ENCODE data around the gene SMPX. TPM values are rescaled to one million over a fixed set of nuclear protein-coding genes. Genes with fewer than 3 reads are reported as not detected.

SMPX gene
- polyA plus RNA-seq, 2 of the 4 experiments (the other 2 are of a cell fraction), result 0.13 to 0.23 TPM

DNA sequence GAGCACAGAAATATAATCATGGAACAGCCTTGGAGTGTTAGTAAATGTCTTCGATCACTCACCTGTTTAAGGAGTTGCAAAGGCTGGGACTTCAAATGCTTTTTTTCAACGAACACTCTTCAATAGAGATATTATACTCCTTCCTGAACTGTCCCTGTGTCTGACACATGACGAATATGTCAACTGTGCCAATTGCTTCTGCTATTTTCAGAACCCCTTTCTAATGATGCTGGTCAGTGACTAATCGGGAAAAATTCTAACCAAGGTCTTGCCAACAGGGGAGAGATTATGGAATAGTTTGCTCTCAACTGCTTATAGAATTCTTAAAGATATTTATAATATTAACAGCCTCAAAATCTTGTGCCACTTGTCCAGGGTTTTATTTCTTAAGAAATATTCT is 91.2 kb downstream of the SMPX start:
- H3K27ac ChIP-seq, result no peak overlapping the region
- no peaks in the 10 kb centered on the region for H3K4me1 ChIP-seq
- no peak overlapping the region for H3K4me2 ChIP-seq
- H3K9me3 ChIP-seq, result no peaks in the 10 kb centered on the region
- TF ChIP-seq RCOR1 (IDR thresholded peaks at IDR 0.05; ENCODE audit: low read depth, low read length) (no peak), HDAC2 (IDR thresholded peaks at IDR 0.05) (no peak), JUN (IDR thresholded peaks at IDR 0.05) (no peak), HEYL (CRISPR knock-in tag; IDR thresholded peaks at IDR 0.05) (no peak), EHMT2 (IDR thresholded peaks at IDR 0.05; ENCODE audit: low read depth) (no peak), HMGXB4 (CRISPR knock-in tag; IDR thresholded peaks at IDR 0.05; ENCODE audit: borderline replicate concordance) (no peak), RAD21 (conservative IDR thresholded peaks at IDR 0.05 in 1 of 2, IDR thresholded peaks at IDR 0.05 in 1 of 2) (no peak), PHF8 (IDR thresholded peaks at IDR 0.05; ENCODE audit: borderline replicate concordance, low read depth) (no peak), NR3C1 (IDR thresholded peaks at IDR 0.05) (no peak), ZFP36 (IDR thresholded peaks at IDR 0.05; ENCODE audit: borderline replicate concordance, partially characterized antibody) (no peak), EP300 (IDR thresholded peaks at IDR 0.05) (no peak), SMC3 (IDR thresholded peaks at IDR 0.05) (no peak), CTCF (IDR thresholded peaks at IDR 0.05) (no peak)
- TF ChIP-seq, protein P1, sequence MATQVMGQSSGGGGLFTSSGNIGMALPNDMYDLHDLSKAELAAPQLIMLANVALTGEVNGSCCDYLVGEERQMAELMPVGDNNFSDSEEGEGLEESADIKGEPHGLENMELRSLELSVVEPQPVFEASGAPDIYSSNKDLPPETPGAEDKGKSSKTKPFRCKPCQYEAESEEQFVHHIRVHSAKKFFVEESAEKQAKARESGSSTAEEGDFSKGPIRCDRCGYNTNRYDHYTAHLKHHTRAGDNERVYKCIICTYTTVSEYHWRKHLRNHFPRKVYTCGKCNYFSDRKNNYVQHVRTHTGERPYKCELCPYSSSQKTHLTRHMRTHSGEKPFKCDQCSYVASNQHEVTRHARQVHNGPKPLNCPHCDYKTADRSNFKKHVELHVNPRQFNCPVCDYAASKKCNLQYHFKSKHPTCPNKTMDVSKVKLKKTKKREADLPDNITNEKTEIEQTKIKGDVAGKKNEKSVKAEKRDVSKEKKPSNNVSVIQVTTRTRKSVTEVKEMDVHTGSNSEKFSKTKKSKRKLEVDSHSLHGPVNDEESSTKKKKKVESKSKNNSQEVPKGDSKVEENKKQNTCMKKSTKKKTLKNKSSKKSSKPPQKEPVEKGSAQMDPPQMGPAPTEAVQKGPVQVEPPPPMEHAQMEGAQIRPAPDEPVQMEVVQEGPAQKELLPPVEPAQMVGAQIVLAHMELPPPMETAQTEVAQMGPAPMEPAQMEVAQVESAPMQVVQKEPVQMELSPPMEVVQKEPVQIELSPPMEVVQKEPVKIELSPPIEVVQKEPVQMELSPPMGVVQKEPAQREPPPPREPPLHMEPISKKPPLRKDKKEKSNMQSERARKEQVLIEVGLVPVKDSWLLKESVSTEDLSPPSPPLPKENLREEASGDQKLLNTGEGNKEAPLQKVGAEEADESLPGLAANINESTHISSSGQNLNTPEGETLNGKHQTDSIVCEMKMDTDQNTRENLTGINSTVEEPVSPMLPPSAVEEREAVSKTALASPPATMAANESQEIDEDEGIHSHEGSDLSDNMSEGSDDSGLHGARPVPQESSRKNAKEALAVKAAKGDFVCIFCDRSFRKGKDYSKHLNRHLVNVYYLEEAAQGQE (IDR thresholded peaks at IDR 0.05), result no peak
- TF ChIP-seq, protein P2, sequence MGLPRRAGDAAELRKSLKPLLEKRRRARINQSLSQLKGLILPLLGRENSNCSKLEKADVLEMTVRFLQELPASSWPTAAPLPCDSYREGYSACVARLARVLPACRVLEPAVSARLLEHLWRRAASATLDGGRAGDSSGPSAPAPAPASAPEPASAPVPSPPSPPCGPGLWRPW (IDR thresholded peaks at IDR 0.05), result no peak
- FAIRE-seq (no peak), DNase-seq (ENCODE audit: low read depth in 1 of 2, low spot score in 1 of 2) (no peak), ATAC-seq (no peak)
- CTCF ChIA-PET, result no interaction called here
- H3K4me3 ChIP-seq, result no peak overlapping the region
- WGBS (ENCODE audit: missing lambda C conversion rate), result 27% methylated on average over 4 of the region's 4 CpGs
- POLR2A ChIA-PET, result no interaction called here

- no peak overlapping the region for H3K4me2 ChIP-seq
- ChIA-PET CTCF (no interaction called here), POLR2A (no interaction called here)
- ATAC-seq (no peak), DNase-seq (ENCODE audit: low read depth in 1 of 2, low spot score in 1 of 2) (no peak), FAIRE-seq (peak; percentile 13)
- no peak overlapping the region for H3K4me3 ChIP-seq
- 26% methylated on average over 4 of the region's 4 CpGs for WGBS (ENCODE audit: missing lambda C conversion rate)
- H3K4me1 ChIP-seq, result no peaks in the 10 kb centered on the region
- no peaks in the 10 kb centered on the region for H3K9me3 ChIP-seq
- no peak overlapping the region for H3K27ac ChIP-seq
- TF ChIP-seq HOXB5 (CRISPR knock-in tag; IDR thresholded peaks at IDR 0.05), result no peak
- TF ChIP-seq RNF2 (IDR thresholded peaks at IDR 0.05; ENCODE audit: borderline replicate concordance, low read depth), result no peak
- no peak for TF ChIP-seq RARB (CRISPR knock-in tag; IDR thresholded peaks at IDR 0.05)
- TF ChIP-seq USF2 (IDR thresholded peaks at IDR 0.05), result no peak
- TF ChIP-seq SMC3 (IDR thresholded peaks at IDR 0.05), result no peak
- TF ChIP-seq CEBPB (IDR thresholded peaks at IDR 0.05), result no peak
- TF ChIP-seq TFCP2L1 (CRISPR knock-in tag; IDR thresholded peaks at IDR 0.05), result no peak
- TF ChIP-seq BHLHE40 (IDR thresholded peaks at IDR 0.05; ENCODE audit: low read depth, low read length), result no peak
- TF ChIP-seq POLR2A (IDR thresholded peaks at IDR 0.05; ENCODE audit: low read length), result no peak
- no peak for TF ChIP-seq CBX2 (IDR thresholded peaks at IDR 0.05; ENCODE audit: borderline replicate concordance, low read depth)
- TF ChIP-seq NR3C1 (IDR thresholded peaks at IDR 0.05), result no peak
- no peak for TF ChIP-seq EP300 (IDR thresholded peaks at IDR 0.05)
- TF ChIP-seq FOSB (CRISPR knock-in tag; IDR thresholded peaks at IDR 0.05), result no peak
- TF ChIP-seq MAFK (IDR thresholded peaks at IDR 0.05; ENCODE audit: partially characterized antibody), result no peak
- no peak for TF ChIP-seq POLR2AphosphoS2 (conservative IDR thresholded peaks at IDR 0.05; ENCODE audit: low read length)
- TF ChIP-seq ELK1 (IDR thresholded peaks at IDR 0.05; ENCODE audit: low read depth, low read length), result no peak
- TF ChIP-seq MAZ (IDR thresholded peaks at IDR 0.05; ENCODE audit: borderline replicate concordance, low read depth, low read length), result no peak
- TF ChIP-seq ZFP36 (IDR thresholded peaks at IDR 0.05; ENCODE audit: borderline replicate concordance, partially characterized antibody), result no peak
- no peak for TF ChIP-seq RFX5 (IDR thresholded peaks at IDR 0.05)
Measured at GRCh38 chrX:21666252-21666651, 91.7 kb downstream of the SMPX start.

All from A549 (cell line).